ENCODE results near the gene HIF1AN. TPM values are rescaled to one million over a fixed set of nuclear protein-coding genes. Genes with fewer than 3 reads are reported as not detected.

HIF1AN gene
- total and polyA plus RNA-seq, 7 donors = 15.6 to 116 (median 64.0) TPM

DNA sequence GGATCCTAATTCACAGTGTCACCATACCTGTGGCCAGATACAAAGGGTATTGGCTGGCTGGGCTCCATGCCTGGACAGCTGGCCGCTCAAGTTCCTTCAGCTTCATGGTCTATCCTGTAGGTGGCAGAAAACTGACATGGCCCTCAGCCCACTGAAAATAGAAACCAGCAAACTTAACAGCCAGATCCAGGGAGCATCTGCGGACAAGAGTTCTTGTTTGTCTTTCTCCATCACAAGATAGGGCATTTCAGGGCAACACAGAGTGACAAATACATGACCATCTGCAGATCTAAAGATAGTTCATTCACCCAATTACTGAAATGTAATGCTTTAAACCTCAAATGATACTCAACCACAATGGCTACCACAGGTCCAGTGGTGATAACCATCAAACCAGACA, 18.9 kb upstream of the HIF1AN start:
- no peak overlapping the region for H3K4me3 ChIP-seq
- H3K9me3 ChIP-seq = no peaks in the 10 kb centered on the region
- peak overlapping the region; percentile 63 for H3K27ac ChIP-seq
- intact Hi-C loops (cut with DNase I) = loop anchor here (2.0 to 10.0 kb wide), 4 partner anchors 35 to 212 kb away; no protein-coding TSS in a partner anchor
- 20 to 27% (median 22%) methylated on average over 2 of the region's 2 CpGs for WGBS, 3 donors
- peaks cover 28% of the 10 kb centered on the region for H3K4me1 ChIP-seq
- ATAC-seq (peak; percentile 80 to 84 (median 80)), DNase-seq (peak; percentile 52 to 74)
- peak; percentile 50 for TF ChIP-seq CTCF (IDR thresholded peaks at IDR 0.05)
- no peaks in the 10 kb centered on the region for H3K27me3 ChIP-seq (ENCODE audit: insufficient read depth in 3 of 3, low read length in 2 of 3)
- H3K36me3 ChIP-seq (ENCODE audit: insufficient read depth in 1 of 2, low read depth in 1 of 2) = peaks cover 3 to 20% of the 10 kb centered on the region in 2 donors

DNA sequence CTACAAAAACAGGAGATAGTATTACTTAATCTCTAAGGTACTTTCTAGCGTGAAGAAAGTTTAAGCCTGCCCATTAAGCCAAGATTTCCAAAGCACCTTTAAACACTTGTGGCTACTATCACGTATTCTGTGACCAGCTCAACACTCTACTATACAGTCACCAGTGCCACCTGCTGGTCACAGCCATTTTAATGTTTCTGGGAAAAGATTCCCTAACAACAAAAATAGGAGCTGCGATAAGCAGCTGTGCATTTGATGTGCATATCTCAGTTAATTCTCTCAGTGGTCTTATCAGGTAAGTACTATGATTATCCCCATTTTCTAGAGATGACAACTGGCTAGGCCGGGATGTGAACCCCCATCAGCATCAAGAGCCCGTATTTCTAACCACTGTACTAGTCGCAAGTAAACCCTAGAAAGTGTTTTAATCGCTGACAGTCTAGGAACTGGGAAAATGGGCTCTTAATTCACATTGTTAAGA, 16.9 kb upstream of the HIF1AN start:
- intact Hi-C loops (cut with DNase I) = loop anchor here (2.0 to 10.0 kb wide), 4 partner anchors 36 to 214 kb away; no protein-coding TSS in a partner anchor
- peak in 1 of 2 donors; percentile 39 for DNase-seq

DNA sequence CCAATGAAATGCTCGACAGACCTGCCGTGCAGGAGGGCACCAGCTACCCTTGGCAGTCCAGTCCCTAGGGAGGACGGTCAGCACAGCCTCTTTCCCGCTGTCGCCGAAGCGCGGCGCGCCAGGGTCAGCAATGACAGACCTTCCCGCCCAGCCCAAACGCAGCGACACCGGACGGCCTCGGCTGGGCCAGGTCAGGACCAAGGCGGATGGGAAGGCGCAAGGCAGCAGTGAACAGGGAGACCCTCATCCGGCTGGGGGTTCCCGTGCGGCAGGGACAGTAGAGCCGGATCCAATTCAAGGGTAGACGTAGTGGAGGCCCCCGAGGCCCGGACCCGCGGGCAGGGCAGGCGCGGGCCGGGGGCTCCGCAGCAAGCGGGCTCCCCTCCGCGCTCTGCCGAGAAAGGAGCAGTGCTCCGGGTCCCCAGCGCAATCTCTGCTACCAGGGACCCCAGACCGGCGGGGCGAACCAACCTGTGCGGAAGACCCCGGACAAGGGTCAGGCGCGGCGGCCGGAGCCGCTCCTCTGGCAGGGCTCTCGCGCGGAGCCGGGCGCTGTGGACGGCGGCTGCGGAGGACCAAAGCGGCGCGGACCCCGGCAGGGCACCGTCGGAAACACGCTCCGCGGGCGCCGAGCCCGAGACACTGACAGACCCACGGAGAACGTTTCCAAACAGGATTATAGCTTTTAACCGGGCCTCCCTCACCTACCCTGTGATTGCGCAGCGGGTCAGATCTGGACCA, 16.3 kb upstream of the HIF1AN start, which contains the start of gene SEC31B:
Gene SEC31B, minus strand, starts transcription at position 551 of the 741 bp plus-strand sequence. CDS start 2,909 bp downstream, outside the sequence.
- intact Hi-C loops (cut with DNase I) = loop anchor here (2.0 to 10.0 kb wide), 4 partner anchors 37 to 215 kb away; no protein-coding TSS in a partner anchor
- ATAC-seq (peak; percentile 68 to 79 (median 74)), DNase-seq (peak; percentile 53 to 80)
- Histone ChIP-seq H3K4me1 (peaks cover 28% of the 10 kb centered on the region), H3K36me3 (ENCODE audit: insufficient read depth in 1 of 2, low read depth in 1 of 2) (peaks cover 3 to 30% of the 10 kb centered on the region in 2 donors), H3K27me3 (ENCODE audit: insufficient read depth in 3 of 3, low read length in 2 of 3) (no peaks in the 10 kb centered on the region), H3K9me3 (no peaks in the 10 kb centered on the region), H3K27ac (peak within 1 kb of the TSS; percentile 70), H3K4me3 (peak within 1 kb of the TSS; percentile 72)
- no peak for TF ChIP-seq CTCF (IDR thresholded peaks at IDR 0.05)
- WGBS, 3 donors = 2 to 8% (median 3%) methylated on average over 59 to 72 of the region's 72 CpGs

More for the DNA sequence above, 16.9 kb upstream of the HIF1AN start:
- 5 to 6% (median 5%) methylated on average over 7 of the region's 7 CpGs for WGBS, 3 donors
- Histone ChIP-seq H3K36me3 (ENCODE audit: insufficient read depth in 1 of 2, low read depth in 1 of 2) (peaks cover 3 to 23% of the 10 kb centered on the region in 2 donors), H3K4me1 (peaks cover 28% of the 10 kb centered on the region), H3K4me3 (peak overlapping the region; percentile 72), H3K9me3 (no peaks in the 10 kb centered on the region), H3K27me3 (ENCODE audit: insufficient read depth in 3 of 3, low read length in 2 of 3) (no peaks in the 10 kb centered on the region), H3K27ac (peak overlapping the region; percentile 70)
- peak; percentile 73 for TF ChIP-seq CTCF (IDR thresholded peaks at IDR 0.05)
- peak; percentile 61 to 78 (median 68) for ATAC-seq

- Histone ChIP-seq H3K27me3 (ENCODE audit: insufficient read depth in 3 of 3, low read length in 2 of 3) (no peaks in the 10 kb centered on the region), H3K36me3 (ENCODE audit: insufficient read depth in 1 of 2, low read depth in 1 of 2) (peaks cover 5 to 41% of the 10 kb centered on the region in 2 donors), H3K27ac (no peak overlapping the region), H3K9me3 (no peaks in the 10 kb centered on the region), H3K4me3 (no peak overlapping the region), H3K4me1 (peaks cover 28% of the 10 kb centered on the region)
- no peak for TF ChIP-seq CTCF (IDR thresholded peaks at IDR 0.05)
- no peak for ATAC-seq
- WGBS, 3 donors = 57 to 71% (median 63%) methylated on average over 3 of the region's 3 CpGs
- intact Hi-C loops (cut with DNase I) = no loop called here
- no peak for DNase-seq
Measured at GRCh38 chr10:100520811-100521210, 14.9 kb upstream of the HIF1AN start.
